Amygdala (tissue), 56 donors: ENCODE measurements around the gene TMEM259.
A peak's percentile ranks its signal among the peaks of the same experiment; 100 is the strongest.

Source experiments
- DNase-seq, 56 donors: peaks; one replicate each; lab custom pipeline; 2025; lab: John Stamatoyannopoulos, UW

Gene TMEM259

GRCh38 chr19:1017906-1018305 is 3.0 kb downstream of the TMEM259 start:
- DNase-seq, result no peak

GRCh38 chr19:1017115-1017905 is 3.6 kb downstream of the TMEM259 start:
- DNase-seq, result peak in 1 of 56 donors; percentile 9

- DNase-seq, result no peak
Observed at GRCh38 chr19:1016647-1017114, 4.2 kb downstream of the TMEM259 start.

- DNase-seq, result no peak
Observed at GRCh38 chr19:1015782-1016646, 4.9 kb downstream of the TMEM259 start.

- no peak for DNase-seq
Observed at GRCh38 chr19:1015061-1015781, 5.7 kb downstream of the TMEM259 start.

GRCh38 chr19:1014161-1015060 is 6.5 kb downstream of the TMEM259 start:
- DNase-seq, result no peak

- no peak for DNase-seq
Observed at GRCh38 chr19:1013218-1013617, 7.7 kb downstream of the TMEM259 start.

GRCh38 chr19:1012334-1012733 is 8.6 kb downstream of the TMEM259 start:
- no peak for DNase-seq

- DNase-seq, result no peak
Observed at GRCh38 chr19:1011831-1012333, 9.0 kb downstream of the TMEM259 start.

GRCh38 chr19:1010586-1011510 is 10.1 kb downstream of the TMEM259 start:
- DNase-seq, result no peak

GRCh38 chr19:1009981-1010538 is 10.9 kb downstream of the TMEM259 start:
- DNase-seq, result no peak

GRCh38 chr19:1009041-1009980 is 11.6 kb downstream of the TMEM259 start:
- peak in 1 of 56 donors; percentile 13 for DNase-seq

- DNase-seq, result no peak
Observed at GRCh38 chr19:1008268-1009040, 12.5 kb downstream of the TMEM259 start.

- DNase-seq, result no peak
Observed at GRCh38 chr19:1007399-1008251, 13.3 kb downstream of the TMEM259 start.

GRCh38 chr19:1006711-1007398 is 14.1 kb downstream of the TMEM259 start:
- DNase-seq, result no peak
